NCI-H1694 (cell line): Measurements from ENCODE around the gene SIGLEC7.

ENCODE experiments used
- DNase-seq: peaks from one replicate; lab custom pipeline; 2025; lab: John Stamatoyannopoulos, UW

The SIGLEC7 gene

DNA sequence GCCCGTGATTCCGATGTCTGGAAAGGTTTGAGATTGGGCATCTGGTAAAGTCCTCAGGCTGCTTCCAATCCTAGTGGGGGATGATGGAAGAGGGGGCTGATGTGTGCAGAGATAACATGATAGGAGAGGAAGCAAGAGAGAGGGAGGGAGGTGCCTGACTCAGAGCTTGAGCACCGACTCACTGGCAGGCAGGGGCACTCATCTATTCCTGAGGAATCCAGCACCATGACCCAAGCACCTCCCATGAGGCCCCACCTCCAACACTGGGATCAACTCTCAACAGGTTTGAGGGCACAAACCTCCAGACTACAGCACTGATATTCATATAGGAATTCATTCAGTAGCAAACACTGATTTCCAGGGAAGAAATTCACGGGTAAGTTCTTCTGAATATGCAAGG lies 23.0 kb upstream of the SIGLEC7 start:
- DNase-seq = no peak

DNA sequence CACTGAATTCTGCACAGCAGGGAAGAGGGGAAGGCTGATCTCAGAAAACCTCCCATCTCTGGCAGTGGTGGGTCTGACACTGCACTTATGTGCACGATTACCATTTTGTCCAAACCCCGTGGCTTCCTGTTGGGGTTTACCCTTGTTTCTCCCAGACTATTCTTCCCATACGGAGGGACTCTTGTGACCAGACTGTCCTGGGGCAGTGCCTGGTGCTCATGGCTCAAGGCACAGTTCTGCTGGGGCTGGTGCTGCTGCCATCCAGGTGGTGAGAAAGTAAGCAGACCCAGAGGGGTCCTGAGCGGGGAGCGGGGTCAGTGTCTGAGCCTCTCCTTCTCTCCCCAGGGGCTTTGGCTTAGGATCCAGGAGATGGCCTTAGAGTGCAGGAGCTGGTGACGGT lies 22.5 kb upstream of the SIGLEC7 start:
- no peak for DNase-seq

DNA sequence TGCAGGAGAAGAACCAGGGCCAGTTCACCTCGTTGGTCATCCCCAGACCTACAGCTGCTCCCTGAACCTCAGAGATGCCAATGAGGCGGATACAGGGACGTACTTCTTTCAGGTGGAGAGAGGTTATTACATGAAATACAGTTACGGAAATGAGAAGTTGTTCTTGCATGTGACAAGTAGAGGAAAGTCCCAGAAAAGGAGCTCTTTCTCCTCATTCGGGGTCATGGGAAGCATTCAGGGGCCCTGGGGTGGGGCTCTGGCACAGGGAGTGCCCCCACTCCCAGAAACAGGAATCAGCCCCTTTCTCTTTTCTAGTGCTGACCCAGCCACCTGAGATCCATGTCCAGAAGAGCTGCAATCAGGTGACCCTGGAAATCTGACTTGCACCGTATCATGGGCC lies 21.9 kb upstream of the SIGLEC7 start:
- DNase-seq = no peak

DNA sequence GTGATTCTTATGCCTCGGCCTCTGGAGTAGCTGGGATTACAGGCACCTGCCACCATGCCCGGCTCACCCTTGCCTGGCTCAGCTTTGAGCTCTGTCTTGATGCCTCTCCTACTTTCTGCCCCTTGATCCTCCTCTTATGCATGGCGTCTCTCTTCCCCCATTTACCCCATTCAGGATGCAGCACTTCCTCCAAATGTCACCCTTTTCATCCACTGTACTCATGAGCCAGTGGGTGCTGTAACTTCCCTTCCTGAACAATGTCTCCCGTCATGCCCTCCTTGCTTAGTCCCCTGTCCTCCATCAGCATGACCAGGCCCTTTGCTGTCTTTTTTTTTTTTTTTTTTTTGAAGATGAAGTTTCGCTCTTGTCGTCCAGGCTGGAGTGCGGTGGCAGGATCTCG lies 20.8 kb upstream of the SIGLEC7 start:
- DNase-seq = no peak

DNA sequence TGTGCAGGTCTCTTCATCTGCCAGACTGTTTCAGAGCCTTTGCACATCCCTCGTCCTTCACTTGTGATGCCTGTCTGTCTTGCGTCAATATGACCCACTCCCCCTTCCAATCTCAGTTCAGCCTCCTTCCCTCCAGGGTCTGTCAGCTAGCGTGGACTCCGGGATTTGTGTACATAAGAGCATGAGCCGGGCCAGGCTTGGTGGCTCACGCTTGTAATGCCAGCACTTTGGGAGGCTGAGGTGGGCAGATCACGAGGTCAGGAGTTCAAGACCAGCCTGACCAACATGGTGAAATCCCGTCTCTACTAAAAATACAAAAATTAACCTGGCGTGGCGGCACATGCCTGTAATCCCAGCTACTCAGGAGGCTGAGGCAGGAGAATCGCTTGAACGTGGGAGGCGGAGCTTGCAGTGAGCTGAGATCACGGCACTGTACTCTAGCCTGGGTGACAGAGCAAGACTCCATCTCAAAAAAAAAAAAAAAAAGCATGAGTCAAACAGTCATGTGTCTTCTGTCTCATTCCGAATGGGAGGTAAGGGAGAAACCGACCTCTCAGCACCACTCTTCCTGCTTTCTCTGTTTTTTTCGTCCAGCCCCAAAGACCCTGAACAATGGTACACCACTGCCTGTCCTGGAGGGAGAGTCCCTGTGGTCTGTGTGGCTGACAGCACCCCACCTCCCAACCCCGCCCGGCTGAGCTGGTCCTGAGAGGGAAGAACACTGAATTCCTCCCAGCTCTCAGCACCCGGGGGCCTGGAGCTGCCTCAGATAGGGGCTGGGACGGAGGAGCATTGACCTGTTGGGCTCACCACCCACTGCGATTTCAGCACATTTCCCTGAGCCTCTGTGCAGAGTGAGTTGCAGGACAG lies 19.8 kb upstream of the SIGLEC7 start:
- no peak for DNase-seq

DNA sequence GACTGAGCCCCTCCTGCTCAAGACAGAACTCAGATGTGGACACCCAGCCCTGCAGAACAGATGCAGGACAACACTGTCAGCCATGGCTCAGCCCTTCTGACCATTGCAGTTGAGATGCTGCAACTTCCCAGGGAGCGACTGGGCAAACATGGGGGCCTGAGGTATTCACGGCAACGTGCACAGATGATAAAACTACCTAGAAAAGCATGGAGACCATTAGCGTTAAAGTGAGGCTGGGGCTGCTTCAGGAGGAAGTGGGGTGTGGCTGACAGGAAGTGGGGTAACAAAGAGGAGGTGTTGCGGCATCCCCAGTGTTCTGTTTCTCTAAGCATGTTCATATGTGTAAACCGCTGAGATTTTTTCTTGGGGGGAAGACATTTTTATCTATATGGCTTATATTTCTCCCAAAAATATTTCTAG lies 18.7 kb upstream of the SIGLEC7 start:
- no peak for DNase-seq

DNA sequence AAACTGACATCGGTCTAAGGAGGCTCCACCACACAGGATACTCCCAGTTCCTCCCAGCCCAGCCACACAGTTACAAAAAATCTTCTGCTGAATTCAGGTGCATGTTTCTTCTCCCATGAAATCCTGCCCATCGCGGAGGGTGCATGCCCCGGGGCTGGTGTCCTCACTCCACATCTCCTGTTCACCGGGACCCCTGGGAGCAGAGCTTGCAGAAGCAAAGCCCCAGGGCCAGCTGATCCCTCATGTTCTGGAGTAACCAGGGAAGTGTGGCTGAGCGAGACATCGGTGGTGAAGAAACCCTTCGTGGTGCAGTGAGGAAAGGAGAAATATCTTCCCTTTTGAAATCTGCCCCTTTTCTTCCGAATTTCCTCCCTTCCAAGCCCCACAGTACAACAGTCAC lies 18.3 kb upstream of the SIGLEC7 start:
- DNase-seq = no peak

DNA sequence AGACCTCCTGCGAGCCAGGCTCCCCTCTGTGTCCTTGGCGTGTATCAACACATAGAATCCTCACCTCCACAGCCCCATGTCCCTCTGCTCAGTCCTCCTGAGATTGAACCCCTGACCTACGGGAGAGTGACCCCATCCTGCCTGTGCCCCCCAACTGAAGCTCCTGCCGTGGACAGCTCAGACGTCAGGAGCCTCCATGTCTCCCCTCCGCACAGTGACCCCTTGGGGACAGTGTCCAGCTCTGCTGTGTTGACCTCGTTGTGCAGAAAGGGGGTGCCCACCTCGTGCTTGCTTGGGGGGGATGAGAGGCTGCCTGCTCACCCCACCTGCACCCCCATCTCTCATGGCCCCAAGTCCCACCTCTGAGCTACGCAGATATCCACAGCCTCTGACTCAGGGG lies 17.9 kb upstream of the SIGLEC7 start:
- no peak for DNase-seq

DNA sequence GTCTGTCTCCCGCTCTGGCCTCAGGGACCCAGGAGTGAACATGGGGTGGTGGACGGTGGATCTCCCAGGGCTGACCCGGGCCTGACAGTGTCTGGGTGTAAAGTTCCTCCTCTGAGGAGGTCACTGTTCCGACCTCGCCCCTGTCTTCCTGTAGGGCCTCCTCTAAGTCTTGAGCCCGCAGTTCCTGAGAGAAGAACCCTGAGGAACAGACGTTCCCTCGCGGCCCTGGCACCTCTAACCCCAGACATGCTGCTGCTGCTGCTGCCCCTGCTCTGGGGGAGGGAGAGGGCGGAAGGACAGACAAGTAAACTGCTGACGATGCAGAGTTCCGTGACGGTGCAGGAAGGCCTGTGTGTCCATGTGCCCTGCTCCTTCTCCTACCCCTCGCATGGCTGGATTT lies 17.4 kb upstream of the SIGLEC7 start, which contains the start of gene SIGLEC9:
SIGLEC9 (plus strand) TSS at position 178 of the 400 bp plus-strand sequence; CDS start at position 247, 69 bp downstream.
- no peak for DNase-seq

DNA sequence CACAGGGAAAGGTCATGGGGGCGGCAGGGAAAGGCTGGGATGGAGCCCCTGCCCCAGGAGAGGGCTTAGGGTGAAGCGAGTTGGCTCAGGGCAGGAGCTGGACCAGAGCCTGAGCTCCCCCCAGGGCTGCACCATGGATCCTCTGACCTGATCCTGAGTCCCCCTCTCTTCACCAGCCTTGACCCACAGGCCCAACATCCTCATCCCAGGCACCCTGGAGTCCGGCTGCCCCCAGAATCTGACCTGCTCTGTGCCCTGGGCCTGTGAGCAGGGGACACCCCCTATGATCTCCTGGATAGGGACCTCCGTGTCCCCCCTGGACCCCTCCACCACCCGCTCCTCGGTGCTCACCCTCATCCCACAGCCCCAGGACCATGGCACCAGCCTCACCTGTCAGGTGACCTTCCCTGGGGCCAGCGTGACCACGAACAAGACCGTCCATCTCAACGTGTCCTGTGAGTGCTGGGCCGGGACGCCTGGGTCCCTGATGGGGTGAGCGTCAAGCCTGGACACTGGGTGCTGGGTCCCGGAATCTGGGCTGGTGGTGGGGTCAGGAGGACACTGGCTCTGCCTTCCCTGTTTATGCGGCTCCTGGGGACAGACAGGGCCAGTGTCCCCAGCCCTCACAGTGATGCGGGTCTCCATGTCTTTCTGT lies 16.6 kb upstream of the SIGLEC7 start:
- DNase-seq = no peak

DNA sequence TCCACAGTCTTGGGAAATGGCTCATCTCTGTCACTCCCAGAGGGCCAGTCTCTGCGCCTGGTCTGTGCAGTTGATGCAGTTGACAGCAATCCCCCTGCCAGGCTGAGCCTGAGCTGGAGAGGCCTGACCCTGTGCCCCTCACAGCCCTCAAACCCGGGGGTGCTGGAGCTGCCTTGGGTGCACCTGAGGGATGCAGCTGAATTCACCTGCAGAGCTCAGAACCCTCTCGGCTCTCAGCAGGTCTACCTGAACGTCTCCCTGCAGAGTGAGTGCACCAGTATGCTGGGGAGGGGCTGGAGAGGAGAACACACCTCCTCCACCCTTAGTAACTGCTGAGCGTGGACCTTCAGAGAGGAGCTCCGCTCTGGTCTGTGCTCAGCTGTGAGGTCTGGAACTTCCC lies 15.1 kb upstream of the SIGLEC7 start:
- DNase-seq = no peak

DNA sequence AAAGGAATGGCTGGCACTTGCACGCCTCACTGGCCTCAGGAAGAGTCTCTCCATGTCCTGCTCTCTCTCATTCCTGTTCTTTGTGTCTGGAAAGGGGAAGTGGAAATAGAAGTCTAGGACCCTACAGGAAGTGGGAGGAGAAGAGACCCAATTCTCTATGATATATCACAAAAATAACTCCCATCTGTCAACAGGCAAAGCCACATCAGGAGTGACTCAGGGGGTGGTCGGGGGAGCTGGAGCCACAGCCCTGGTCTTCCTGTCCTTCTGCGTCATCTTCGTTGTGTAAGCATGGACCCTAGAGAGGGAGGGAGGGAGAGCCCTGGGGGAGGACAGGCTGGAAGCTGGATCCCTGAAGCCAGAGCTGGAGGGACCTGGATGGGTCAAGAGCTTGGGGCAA lies 14.3 kb upstream of the SIGLEC7 start:
- DNase-seq = no peak

DNA sequence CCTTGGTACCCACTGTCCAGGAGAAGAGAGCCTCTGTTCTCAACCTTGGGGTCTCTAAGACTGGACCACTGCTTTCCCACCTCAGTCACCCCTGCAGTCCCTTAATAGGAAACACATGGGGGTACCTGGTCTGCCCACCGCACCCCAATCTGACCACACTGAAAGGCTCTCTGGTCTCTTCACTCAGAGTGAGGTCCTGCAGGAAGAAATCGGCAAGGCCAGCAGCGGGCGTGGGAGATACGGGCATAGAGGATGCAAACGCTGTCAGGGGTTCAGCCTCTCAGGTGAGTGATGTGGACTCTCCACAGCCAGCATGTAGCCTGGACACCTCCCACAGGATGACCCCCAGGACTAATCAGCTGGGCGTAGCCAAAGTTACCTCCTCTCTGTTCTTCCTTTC lies 13.9 kb upstream of the SIGLEC7 start:
- DNase-seq = no peak

DNA sequence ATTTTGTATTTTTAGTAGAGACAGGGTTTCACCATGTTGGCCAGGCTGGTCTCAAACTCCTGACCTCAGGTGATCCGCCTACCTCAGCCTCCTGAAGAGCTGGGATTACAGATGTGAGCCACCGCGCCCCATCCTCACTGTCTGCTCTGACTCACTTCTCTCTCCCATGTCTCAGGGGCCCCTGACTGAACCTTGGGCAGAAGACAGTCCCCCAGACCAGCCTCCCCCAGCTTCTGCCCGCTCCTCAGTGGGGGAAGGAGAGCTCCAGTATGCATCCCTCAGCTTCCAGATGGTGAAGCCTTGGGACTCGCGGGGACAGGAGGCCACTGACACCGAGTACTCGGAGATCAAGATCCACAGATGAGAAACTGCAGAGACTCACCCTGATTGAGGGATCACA lies 12.4 kb upstream of the SIGLEC7 start:
- no peak for DNase-seq

DNA sequence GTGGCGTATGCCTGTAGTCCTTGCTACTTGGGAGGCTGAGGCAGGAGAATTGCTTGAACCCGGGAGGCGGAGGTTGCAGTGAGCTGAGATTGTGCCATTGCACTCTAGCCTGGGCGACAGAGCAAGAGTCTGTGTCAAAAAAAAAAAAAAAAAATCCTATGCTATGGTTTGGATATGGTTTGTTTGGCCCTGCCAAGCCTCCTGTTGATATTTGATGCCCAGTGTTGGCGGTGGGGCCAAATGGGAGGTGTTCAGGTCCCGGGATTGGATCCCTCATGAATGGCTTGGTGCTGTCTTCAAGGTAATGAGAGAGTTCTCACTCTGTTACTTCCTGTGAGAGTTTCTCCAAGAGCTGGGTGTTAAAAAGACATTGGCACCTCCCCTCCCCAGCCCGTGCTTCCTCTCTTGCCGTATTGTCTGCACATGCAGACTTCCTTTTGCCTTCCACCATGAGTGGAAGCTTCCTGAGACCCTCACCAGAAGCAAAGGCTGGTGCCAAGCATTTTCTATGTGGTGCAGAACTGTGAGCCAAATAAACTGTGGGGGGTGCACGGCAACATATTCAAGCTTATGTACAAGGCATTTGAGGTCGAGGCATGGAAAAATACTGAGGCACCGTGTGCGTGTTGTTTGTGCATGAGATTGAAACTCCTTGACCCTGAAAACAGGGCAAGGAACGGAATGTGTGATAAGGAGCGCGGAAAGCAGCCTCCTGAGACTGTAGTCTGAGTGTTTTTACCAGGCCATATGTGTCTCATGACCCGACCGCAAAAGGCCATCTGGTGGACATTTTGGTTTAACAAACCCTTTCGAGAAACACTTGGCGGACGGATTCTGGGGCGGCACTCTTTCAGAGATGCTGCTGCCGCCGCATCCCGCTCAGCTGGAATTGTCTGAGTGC lies 10.1 kb upstream of the SIGLEC7 start:
- no peak for DNase-seq

DNA sequence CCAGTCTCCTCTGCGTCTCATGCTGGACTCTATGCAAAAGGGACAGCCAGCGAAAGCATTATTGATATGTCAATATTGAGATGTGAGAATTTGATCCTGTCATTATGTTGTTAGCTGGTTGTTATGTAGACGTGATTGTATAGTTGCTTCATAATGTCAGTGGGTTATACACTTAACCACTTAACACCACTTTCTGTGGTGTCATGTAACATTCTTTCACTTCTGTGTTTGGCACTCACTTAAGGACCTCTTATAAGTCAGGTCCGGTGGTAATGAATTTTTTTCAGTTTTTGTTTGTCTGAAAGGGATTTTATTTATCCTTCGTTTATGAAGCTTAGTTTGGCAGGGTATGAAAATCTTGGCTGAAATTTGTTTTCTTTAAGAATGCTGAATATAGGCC lies 7.1 kb upstream of the SIGLEC7 start:
- DNase-seq = no peak

DNA sequence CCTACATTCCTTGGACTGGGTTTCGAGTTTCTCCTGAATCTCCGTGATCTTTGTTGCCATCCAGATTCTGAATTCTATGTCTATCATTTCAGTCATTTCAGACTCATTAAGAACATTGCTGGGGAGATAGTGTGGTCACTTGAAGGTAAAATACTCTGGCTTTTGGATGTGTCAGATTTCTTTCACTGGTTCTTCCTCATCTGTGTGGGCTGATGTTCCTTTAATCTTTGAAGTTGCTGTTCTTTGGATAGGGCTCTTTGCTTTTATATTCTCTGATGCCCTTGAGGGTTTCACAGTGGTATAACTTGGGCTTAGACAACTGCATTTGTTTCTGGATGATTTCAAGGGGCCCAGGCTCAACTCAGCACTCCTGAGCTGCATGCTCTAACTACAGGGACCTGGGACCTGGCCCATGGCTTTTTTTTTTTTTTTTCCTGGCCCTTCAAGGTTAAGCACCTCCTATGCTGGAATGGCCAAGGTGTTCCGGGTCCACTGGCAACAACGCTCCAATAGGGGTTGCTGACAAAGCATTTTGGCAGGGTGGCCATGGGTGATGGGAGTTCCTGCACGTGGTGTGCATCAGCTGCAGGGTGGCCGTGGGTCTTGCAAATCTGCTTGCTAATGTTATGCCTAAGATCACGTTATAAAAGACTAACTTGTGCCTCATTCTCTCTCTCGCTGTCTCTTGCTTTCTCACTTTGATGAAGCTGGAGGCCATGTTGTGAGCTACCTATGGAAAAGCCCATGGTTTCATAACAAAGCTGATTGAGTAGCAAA lies 5.9 kb upstream of the SIGLEC7 start:
- no peak for DNase-seq

DNA sequence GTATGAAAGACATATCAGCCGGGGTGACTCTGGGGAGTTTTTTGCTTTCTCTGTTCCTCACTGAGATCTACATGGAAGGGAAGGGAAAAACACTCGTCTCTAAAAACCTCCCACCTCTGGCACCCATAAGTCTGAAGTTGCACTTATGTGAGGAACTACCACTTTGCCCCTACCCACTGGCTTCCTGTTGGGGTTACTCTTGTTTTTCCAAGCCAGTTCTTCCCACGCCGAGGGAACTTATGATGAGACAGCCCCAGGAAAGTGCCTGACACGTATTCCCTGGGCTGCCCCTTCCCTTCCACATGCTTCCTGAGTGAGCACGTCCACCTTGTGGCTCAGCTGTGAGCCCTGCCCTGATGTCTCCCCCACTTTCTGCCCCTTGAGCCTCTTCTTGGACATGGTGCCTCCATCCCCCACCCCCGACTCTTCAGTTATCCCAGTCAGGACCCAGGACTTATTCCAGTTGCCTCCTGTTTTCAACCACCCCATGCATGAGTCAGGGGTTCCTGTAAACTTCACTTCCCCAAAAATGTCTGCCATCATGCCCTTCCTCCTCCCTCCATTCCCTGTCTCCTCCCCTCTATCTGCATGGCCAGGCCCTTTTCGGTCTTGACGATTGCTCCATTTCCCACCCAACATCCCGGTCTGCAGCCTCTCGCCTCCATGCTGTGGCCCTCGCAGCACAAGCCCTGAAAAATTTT lies 5.1 kb upstream of the SIGLEC7 start:
- DNase-seq = no peak

DNA sequence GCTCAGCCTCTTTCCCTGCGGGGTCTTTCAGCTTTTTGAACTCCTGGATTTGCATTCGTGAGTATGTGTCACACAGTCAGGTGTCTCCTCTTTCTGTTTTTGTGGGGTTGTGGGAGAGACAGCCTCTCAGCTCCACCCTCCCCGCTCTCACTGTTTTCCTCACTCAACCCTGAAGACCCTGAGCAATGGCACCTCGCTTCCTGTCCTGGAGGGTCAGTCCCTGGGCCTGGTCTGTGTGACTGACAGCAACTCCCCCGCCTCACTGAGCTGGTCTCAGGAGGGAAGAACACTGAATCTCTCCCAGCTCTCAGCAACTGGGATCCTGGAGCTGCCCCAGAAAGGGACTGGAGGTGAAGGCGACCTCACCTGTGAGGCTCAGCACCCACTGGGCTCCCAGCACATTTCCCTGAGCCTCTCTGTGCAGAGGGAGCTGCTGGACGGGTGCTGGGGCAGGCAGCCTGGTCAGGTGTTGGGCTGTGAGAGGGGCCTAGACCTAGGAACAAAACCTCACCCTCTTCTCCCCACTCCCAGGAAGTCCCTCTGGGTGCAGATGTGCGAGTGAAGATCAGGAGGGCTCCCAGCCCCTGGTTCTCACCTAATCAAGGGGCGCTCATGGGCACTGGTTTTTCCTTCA lies 4.2 kb upstream of the SIGLEC7 start:
- no peak for DNase-seq

DNA sequence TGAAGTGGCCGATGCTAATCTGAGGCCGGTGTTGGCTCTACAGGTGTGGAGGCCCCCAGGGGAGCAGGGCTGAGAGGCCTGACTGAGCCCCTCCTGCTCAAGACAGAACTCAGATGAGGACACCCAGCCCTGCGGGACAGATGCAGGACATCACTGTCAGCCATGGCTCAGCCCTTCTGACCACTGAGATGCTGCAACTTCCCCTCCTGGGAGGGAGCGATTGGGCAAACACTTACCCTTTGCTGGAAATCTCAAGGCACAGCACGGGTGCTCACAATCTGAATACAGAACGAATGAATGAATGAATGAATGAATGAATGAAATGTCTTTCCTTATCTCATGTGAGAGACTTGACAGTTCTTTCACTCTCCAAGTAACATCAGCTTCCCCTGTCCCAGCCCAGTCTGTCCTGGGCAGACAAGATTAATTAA lies 3.5 kb upstream of the SIGLEC7 start:
- no peak for DNase-seq
